Naive thymus-derived CD4-positive, alpha-beta T cell (primary cell): ENCODE measurements around the gene TLR9. TPM values are rescaled to one million over a fixed set of nuclear protein-coding genes. Genes with fewer than 3 reads are reported as not detected.
A peak's percentile ranks its signal among the peaks of the same experiment; 100 is the strongest.

ENCODE experiments used
- ATAC-seq: fragments of 150-1000 bp; cut with Tn5 transposase; 2 replicates; pipeline ENCODE4 v1.10.0; 2021; ENCODE audit warnings: mild to moderate bottlenecking, moderate library complexity
- CTCF ChIA-PET: fragments of 350-600 bp; sonication (Branson Sonifier 250); formaldehyde crosslinking; loops from one replicate; lab custom pipeline; 2021; ENCODE audit warnings: antibody characterized with exemption; lab: Charles Lee
- POLR2A ChIA-PET: fragments of 350-600 bp; sonication (Branson Sonifier 250); formaldehyde crosslinking; loops from one replicate; lab custom pipeline; 2021; ENCODE audit warnings: antibody characterized with exemption, inconsistent platforms; lab: Charles Lee
- DNase-seq, 9 donors: peaks; one replicate each; pipeline versions ENCODE4 v3.0.0 to v3.0.0-alpha.2; 2020 to 2022; ENCODE audit warnings: mixed read lengths in 1 of 9
- H3K27ac ChIP-seq: one replicate; pipeline ENCODE4 v1.7.0; 2013; ENCODE audit warnings: mild to moderate bottlenecking, low read depth, low read length, moderate library complexity
- H3K27me3 ChIP-seq, 2 donors: one replicate each; pipeline ENCODE4 v1.7.0; 2013; ENCODE audit warnings: low read length in 2 of 2, mild to moderate bottlenecking in 2 of 2, moderate library complexity in 2 of 2; ENCODE audit not compliant: control insufficient read depth in 2 of 2, insufficient read depth in 2 of 2
- H3K36me3 ChIP-seq, 3 experiments: 1 replicate in 2 of 3; 2 replicates in 1 of 3; pipeline ENCODE4 v1.7.0; 2013; ENCODE audit warnings: low read length in 3 of 3, mild to moderate bottlenecking in 3 of 3, moderate library complexity in 1 of 3; ENCODE audit not compliant: insufficient read depth in 3 of 3, control insufficient read depth in 2 of 3
- H3K4me1 ChIP-seq, 2 donors: one replicate each; pipeline ENCODE4 v1.7.0; 2013; ENCODE audit warnings: low read length in 2 of 2, mild to moderate bottlenecking in 2 of 2, moderate library complexity in 1 of 2; ENCODE audit not compliant: control insufficient read depth in 2 of 2, insufficient read depth in 2 of 2
- H3K4me3 ChIP-seq: 2 replicates; pipeline ENCODE4 v1.7.0; 2013; ENCODE audit warnings: mild to moderate bottlenecking, low read length
- H3K9me3 ChIP-seq, 3 experiments: 1 replicate in 2 of 3; 2 replicates in 1 of 3; pipeline ENCODE4 v1.7.0; 2013; ENCODE audit warnings: low read length in 3 of 3; ENCODE audit not compliant: control insufficient read depth in 2 of 3
- H3K27ac Mint-ChIP-seq, 9 donors: one replicate each; pipeline ENCODE4 v1.8.0; 2020 to 2022; ENCODE audit warnings: mixed read lengths in 9 of 9, mild to moderate bottlenecking in 8 of 9, moderate library complexity in 5 of 9, inconsistent platforms in 2 of 9
- H3K27me3 Mint-ChIP-seq, 5 donors: one replicate each; pipeline ENCODE4 v1.8.0; 2021 to 2022; ENCODE audit warnings: mixed read lengths in 5 of 5, mild to moderate bottlenecking in 1 of 5
- H3K36me3 Mint-ChIP-seq, 5 donors: one replicate each; pipeline ENCODE4 v1.8.0; 2020 to 2022; ENCODE audit warnings: mixed read lengths in 5 of 5, mild to moderate bottlenecking in 3 of 5, inconsistent platforms in 1 of 5
- H3K4me1 Mint-ChIP-seq, 7 donors: one replicate each; pipeline ENCODE4 v1.8.0; 2020 to 2022; ENCODE audit warnings: mixed read lengths in 7 of 7, mild to moderate bottlenecking in 3 of 7, inconsistent platforms in 1 of 7
- H3K4me3 Mint-ChIP-seq, 10 donors: one replicate each; pipeline ENCODE4 v1.8.0; 2020 to 2022; ENCODE audit warnings: mild to moderate bottlenecking in 10 of 10, mixed read lengths in 10 of 10, moderate library complexity in 6 of 10, inconsistent platforms in 2 of 10
- H3K9me3 Mint-ChIP-seq, 11 donors: one replicate each; pipeline ENCODE4 v1.8.0; 2020 to 2022; ENCODE audit warnings: mixed read lengths in 11 of 11, mild to moderate bottlenecking in 4 of 11, inconsistent platforms in 1 of 11, moderate library complexity in 1 of 11
- intact Hi-C, 2 donors: fragments of 100-400 bp; cut with micrococcal nuclease; formaldehyde crosslinking; loops; one replicate each; pipeline ENCODE4 v1.15.1; 2023
- polyA plus RNA-seq, 2 donors: library from polyadenylated mRNA; unstranded; fragments of 300-500 nt; fragmentation: Illumina TruSeq; gene quantifications; one replicate each; pipeline ENCODE4 v1.2.3, GENCODE V29; 2021
- total RNA-seq, 6 experiments: library from RNA in 5 of 6; stranded (reverse) in 5 of 6; gene quantifications; 1 replicate in 5 of 6; 2 replicates in 1 of 6; pipeline ENCODE4 v1.2.3 and lab custom pipeline; 2021 to 2026

TLR9 gene
- total and polyA plus RNA-seq, 7 experiments from 2014 or later = 0.16 to 2.5 (median 1.2) TPM; not detected in 1

- Histone ChIP-seq H3K27me3 (no peaks in the 10 kb centered on the region), H3K4me1 (no peaks in the 10 kb centered on the region), H3K36me3 (no peaks in the 10 kb centered on the region), H3K9me3 (no peaks in the 10 kb centered on the region), H3K27ac (no peak overlapping the region), H3K4me3 (no peak overlapping the region)
- no peak for ATAC-seq
- no peaks in the 10 kb centered on the region for H3K36me3 Mint-ChIP-seq
- peaks cover 0 to 2% (median 0%) of the 10 kb centered on the region in 5 donors for H3K27me3 Mint-ChIP-seq
- peaks cover 0 to 18% (median 0%) of the 10 kb centered on the region in 7 donors for H3K4me1 Mint-ChIP-seq
- intact Hi-C loops = no loop called here
- ChIA-PET CTCF (no interaction called here), POLR2A (interaction anchor here (0.6 kb wide), 1 partner anchor 222 kb away, joined by 3 read pairs; no protein-coding TSS in a partner anchor)
- H3K27ac Mint-ChIP-seq = no peak overlapping the region
- H3K4me3 Mint-ChIP-seq = no peak overlapping the region
- DNase-seq = no peak
- no peaks in the 10 kb centered on the region for H3K9me3 Mint-ChIP-seq
These were observed 35.0 kb downstream of the TLR9 start for GRCh38 chr3:52190294-52191074.

- no peak for ATAC-seq
- Histone ChIP-seq H3K4me3 (no peak overlapping the region), H3K27me3 (no peaks in the 10 kb centered on the region), H3K9me3 (no peaks in the 10 kb centered on the region), H3K27ac (no peak overlapping the region), H3K4me1 (no peaks in the 10 kb centered on the region), H3K36me3 (no peaks in the 10 kb centered on the region)
- CTCF ChIA-PET = no interaction called here
- Mint-ChIP-seq H3K27ac (peak overlapping the region in 3 of 9 donors; percentile 36 to 60 (median 56)), H3K4me1 (peaks cover 0 to 18% (median 0%) of the 10 kb centered on the region in 7 donors), H3K9me3 (no peaks in the 10 kb centered on the region), H3K36me3 (no peaks in the 10 kb centered on the region), H3K27me3 (peaks cover 0 to 2% (median 0%) of the 10 kb centered on the region in 5 donors), H3K4me3 (no peak overlapping the region)
- no peak for DNase-seq
- intact Hi-C loops = no loop called here
- POLR2A ChIA-PET = interaction anchor here (0.6 to 0.8 kb wide), 2 partner anchors 13 to 89 kb away, joined by 3 read pairs; no protein-coding TSS in a partner anchor
These were observed 36.9 kb downstream of the TLR9 start for GRCh38 chr3:52188556-52188955.

GRCh38 chr3:52186729-52187128, 38.7 kb downstream of the TLR9 start:
- CTCF ChIA-PET = interaction anchor here (0.6 kb wide), 1 partner anchor 145 kb away, joined by 4 read pairs; no protein-coding TSS in a partner anchor
- Histone ChIP-seq H3K36me3 (no peaks in the 10 kb centered on the region), H3K4me3 (no peak overlapping the region), H3K4me1 (peaks cover 0 to 10% of the 10 kb centered on the region in 2 donors), H3K27me3 (no peaks in the 10 kb centered on the region), H3K27ac (no peak overlapping the region), H3K9me3 (no peaks in the 10 kb centered on the region)
- Mint-ChIP-seq H3K36me3 (no peaks in the 10 kb centered on the region), H3K27ac (peak overlapping the region in 1 of 9 donors; percentile 19), H3K27me3 (peaks cover 0 to 4% (median 0%) of the 10 kb centered on the region in 5 donors), H3K4me1 (peaks cover 0 to 24% (median 0%) of the 10 kb centered on the region in 7 donors), H3K4me3 (no peak overlapping the region), H3K9me3 (peaks cover 0 to 2% (median 0%) of the 10 kb centered on the region in 11 donors)
- ATAC-seq (no peak), DNase-seq (no peak)
- intact Hi-C loops = no loop called here
- POLR2A ChIA-PET = interaction anchor here (0.5 kb wide), 1 partner anchor 32 kb away, joined by 3 read pairs; no protein-coding TSS in a partner anchor

GRCh38 chr3:52185837-52186236, 39.6 kb downstream of the TLR9 start:
- H3K4me1 Mint-ChIP-seq = peaks cover 0 to 24% (median 0%) of the 10 kb centered on the region in 7 donors
- peaks cover 0 to 6% (median 0%) of the 10 kb centered on the region in 5 donors for H3K27me3 Mint-ChIP-seq
- intact Hi-C loops = no loop called here
- H3K4me1 ChIP-seq = peaks cover 0 to 10% of the 10 kb centered on the region in 2 donors
- peak; percentile 41 for ATAC-seq
- ChIA-PET CTCF (no interaction called here), POLR2A (no interaction called here)
- no peak overlapping the region for H3K27ac Mint-ChIP-seq
- no peak overlapping the region for H3K27ac ChIP-seq
- H3K36me3 ChIP-seq = no peaks in the 10 kb centered on the region
- H3K36me3 Mint-ChIP-seq = no peaks in the 10 kb centered on the region
- peaks cover 0 to 2% (median 0%) of the 10 kb centered on the region in 11 donors for H3K9me3 Mint-ChIP-seq
- no peaks in the 10 kb centered on the region for H3K9me3 ChIP-seq
- H3K27me3 ChIP-seq = no peaks in the 10 kb centered on the region
- no peak for DNase-seq
- H3K4me3 ChIP-seq = no peak overlapping the region
- H3K4me3 Mint-ChIP-seq = no peak overlapping the region

- peaks cover 0 to 6% (median 0%) of the 10 kb centered on the region in 5 donors for H3K27me3 Mint-ChIP-seq
- Histone ChIP-seq H3K4me1 (peaks cover 0 to 10% of the 10 kb centered on the region in 2 donors), H3K27ac (no peak overlapping the region), H3K4me3 (no peak overlapping the region), H3K9me3 (no peaks in the 10 kb centered on the region), H3K36me3 (no peaks in the 10 kb centered on the region), H3K27me3 (no peaks in the 10 kb centered on the region)
- peaks cover 0 to 2% (median 0%) of the 10 kb centered on the region in 11 donors for H3K9me3 Mint-ChIP-seq
- DNase-seq = no peak
- H3K4me3 Mint-ChIP-seq = no peak overlapping the region
- H3K27ac Mint-ChIP-seq = no peak overlapping the region
- POLR2A ChIA-PET = no interaction called here
- CTCF ChIA-PET = interaction anchor here (0.8 kb wide), 1 partner anchor 185 kb away, joined by 3 read pairs; no protein-coding TSS in a partner anchor
- no peak for ATAC-seq
- intact Hi-C loops = no loop called here
- peaks cover 0 to 24% (median 0%) of the 10 kb centered on the region in 7 donors for H3K4me1 Mint-ChIP-seq
- H3K36me3 Mint-ChIP-seq = no peaks in the 10 kb centered on the region
These were observed 40.1 kb downstream of the TLR9 start for GRCh38 chr3:52185311-52185710.

GRCh38 chr3:52184690-52185089, 40.8 kb downstream of the TLR9 start:
- POLR2A ChIA-PET = no interaction called here
- no peak overlapping the region for H3K27ac Mint-ChIP-seq

More at GRCh38 chr3:52184690-52185089, 40.8 kb downstream of the TLR9 start:
- Mint-ChIP-seq H3K27me3 (peaks cover 0 to 6% (median 0%) of the 10 kb centered on the region in 5 donors), H3K4me3 (no peak overlapping the region), H3K36me3 (no peaks in the 10 kb centered on the region), H3K4me1 (peaks cover 0 to 20% (median 0%) of the 10 kb centered on the region in 7 donors), H3K9me3 (peaks cover 0 to 2% (median 0%) of the 10 kb centered on the region in 11 donors)
- no peaks in the 10 kb centered on the region for H3K27me3 ChIP-seq
- DNase-seq = no peak
- no peaks in the 10 kb centered on the region for H3K36me3 ChIP-seq
- H3K9me3 ChIP-seq = no peaks in the 10 kb centered on the region
- H3K4me1 ChIP-seq = peaks cover 0 to 10% of the 10 kb centered on the region in 2 donors
- intact Hi-C loops = no loop called here
- ATAC-seq = no peak
- H3K27ac ChIP-seq = no peak overlapping the region
- H3K4me3 ChIP-seq = no peak overlapping the region
- CTCF ChIA-PET = interaction anchor here (0.8 kb wide), 1 partner anchor 184 kb away, joined by 3 read pairs; no protein-coding TSS in a partner anchor
